Stimulated activated CD4-positive, alpha-beta T cell treated with anti-CD3 and anti-CD28 coated beads, Interleukin-12 subunit alpha, Interleukin-12 subunit beta, amount 100 ng/mL, for 4 hours (primary cell): ENCODE results near the gene PARP14.
"Not testable (repeated sequence)": the region's sequence is repeated elsewhere in the genome, so short reads cannot be mapped to it uniquely, and the experiment has no call there.

ENCODE experiments used
- DNase-seq: peaks from one replicate; pipeline ENCODE4 v3.0.0-alpha.2; 2020

Gene PARP14

GRCh38 chr3:122679085-122679881 is 1.4 kb upstream of the PARP14 start:
- DNase-seq = peak; percentile 75

DNA sequence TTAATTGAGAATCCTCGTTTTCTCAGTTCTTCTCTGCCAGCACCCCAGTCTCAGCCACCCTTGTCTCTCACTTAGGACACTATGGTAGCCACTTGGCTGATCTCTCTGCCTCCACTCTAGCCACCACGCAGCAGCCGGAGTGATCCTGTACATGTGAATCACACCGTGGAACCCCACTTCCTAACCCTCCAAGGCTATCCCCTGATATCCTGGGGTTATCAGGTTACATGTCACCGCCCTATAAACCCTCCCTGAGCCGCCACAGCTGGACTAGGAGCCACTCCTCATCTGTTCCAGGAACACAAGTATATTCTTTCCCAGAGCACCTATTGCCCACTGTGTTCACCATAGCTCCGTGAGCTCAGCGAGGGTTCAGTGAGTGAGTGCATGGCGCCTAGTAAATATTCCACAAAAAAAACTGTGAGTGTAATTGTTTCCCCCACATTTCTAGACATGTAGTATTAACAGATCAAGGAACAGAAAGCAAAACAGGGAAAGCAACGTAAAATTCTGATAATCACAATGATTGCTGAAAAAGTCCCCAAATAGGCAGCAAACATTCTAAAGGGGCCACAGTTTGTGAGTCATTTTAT is 661 bp upstream of the PARP14 start:
- peak; percentile 13 for DNase-seq

DNA sequence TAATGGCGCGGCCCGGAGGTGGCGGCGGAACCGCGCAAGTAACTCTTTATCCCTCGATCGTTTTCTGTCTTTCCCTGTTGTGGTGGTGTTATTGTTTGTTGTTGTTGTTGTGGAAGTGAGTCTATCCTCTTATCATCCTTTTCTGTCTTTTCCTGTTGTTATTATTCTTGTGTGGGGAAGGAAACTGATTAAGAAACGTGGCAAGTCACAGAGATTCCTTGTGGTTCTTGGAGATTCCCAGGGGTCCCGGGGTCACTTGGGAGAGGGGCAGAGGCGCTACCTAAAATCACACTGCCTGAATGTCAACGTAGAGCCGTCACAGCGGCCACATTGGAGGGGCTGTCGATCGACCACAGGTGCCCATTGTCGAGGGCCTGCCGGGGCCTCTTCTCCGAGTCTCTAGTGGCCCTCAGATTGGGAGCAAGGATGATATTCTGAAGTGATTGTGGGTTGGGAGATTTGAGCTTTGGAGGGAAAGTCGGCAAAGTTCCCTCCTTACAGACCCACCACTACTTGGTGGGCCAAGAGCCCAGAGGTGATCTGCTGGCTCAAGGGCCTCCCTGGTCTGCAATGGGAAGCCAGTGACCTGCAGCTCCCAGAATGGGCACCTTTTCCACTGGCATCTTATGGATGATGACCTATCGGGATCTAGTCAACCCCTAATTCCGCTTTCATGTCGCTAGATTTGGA is 790 bp downstream of the PARP14 start:
- no peak for DNase-seq

DNA sequence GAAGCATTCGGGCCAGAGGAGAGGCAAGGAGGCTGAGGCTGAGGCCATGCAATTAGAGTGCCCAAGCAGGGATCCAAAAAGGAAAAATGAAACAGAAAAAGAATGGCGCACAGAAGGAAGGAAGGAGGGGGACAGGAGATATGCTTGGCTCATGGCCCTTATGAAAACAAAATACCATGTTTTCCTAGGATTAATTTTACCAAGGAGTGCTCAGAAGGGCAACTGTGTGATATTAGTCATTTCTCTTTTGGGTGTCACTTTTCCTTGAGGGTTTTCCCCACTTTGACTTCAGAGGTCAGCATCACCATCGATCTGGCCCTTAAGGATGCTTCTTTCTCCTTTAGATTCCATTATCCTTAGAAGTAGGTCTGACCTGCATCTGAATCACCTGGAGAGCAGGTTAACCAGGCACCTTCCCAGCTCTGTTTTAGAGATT is 1.4 kb downstream of the PARP14 start:
- no peak for DNase-seq

DNA sequence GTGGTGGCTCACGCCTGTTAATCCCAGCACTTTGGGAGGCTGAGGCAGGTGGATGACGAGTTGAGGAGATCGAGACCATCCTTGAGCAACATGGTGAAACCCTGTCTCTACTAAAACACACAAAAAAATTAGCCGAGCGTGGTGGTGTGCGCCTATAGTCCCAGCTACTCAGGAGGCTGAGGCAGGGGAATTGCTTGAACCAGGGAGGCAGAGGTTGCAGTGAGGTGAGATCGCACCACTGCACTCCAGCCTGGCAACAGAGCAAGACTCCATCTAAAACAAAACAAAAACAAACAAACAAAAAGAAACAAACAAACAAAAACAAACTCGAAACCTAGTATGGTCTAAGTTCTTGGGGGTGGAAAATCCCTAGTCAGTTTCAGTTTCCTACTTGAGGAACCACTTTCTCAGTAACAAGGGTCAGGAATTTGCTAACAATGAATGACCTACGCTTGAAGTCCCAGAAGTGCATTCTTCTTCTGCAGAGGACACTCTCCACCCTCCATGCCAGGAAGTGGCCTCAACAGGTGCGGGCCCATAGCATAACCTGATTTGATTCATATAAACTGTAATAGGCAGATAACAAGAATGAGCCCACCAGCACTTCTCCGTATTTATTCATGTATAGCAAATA is 2.3 kb downstream of the PARP14 start:
- not testable (repeated sequence) for DNase-seq

GRCh38 chr3:122687298-122687697 is 6.7 kb downstream of the PARP14 start:
- no peak for DNase-seq

DNA sequence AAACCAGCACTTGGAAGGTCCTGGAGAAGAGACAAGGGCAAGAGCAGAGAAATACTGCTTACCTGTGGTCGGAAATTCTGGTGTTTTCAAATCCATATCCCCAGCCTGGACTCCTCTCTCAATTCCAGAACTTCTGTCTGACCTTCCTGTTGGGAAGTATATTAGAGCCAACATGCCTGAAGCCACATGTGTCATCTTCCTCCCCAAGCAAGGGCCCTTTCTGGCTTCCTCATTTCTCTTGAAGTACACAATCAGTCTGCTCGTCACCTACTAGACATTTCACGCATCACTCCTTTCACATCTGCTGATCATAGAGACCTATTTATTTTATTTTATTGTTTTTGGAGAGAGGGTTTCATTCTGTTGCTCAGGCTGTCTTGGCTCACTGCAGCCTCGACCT is 8.4 kb downstream of the PARP14 start:
- DNase-seq = no peak

DNA sequence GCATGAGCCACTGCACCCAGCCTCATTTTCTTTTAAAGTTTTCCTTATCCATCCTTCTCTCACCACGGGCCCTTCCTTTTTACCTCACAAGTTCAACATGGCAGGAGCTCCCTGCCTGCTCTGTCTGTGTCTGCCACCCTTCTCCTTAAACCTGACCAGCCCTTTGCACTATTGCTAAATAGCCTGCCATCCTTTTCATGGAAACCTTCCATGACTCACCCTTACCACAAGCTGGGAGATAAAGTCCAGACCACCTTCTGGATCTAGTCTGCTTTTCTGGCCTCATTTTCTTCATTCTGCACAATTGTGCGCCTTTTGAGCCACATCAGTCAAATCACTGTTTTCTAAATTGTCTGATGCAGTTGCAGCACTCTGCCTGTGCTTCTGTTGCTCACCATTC is 8.9 kb downstream of the PARP14 start:
- no peak for DNase-seq

DNA sequence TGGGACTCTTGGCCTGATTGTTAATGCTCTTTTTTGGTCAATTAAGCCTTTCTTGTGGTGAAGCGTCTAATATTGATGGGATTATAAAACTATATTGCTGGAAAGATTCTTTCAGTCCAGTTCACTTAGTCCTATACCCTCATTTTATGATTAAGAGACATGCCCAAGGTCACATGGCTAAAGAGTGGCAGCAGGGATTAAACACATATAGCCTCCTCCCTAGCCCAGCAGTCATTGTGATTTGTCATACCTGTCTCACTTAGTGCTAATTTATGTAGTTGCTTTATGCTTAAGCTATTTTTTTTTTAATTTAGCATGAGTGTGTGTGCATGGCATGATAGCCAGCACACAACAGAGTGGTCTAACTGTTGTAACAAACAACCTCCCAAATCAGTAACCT is 9.5 kb downstream of the PARP14 start:
- DNase-seq = no peak

DNA sequence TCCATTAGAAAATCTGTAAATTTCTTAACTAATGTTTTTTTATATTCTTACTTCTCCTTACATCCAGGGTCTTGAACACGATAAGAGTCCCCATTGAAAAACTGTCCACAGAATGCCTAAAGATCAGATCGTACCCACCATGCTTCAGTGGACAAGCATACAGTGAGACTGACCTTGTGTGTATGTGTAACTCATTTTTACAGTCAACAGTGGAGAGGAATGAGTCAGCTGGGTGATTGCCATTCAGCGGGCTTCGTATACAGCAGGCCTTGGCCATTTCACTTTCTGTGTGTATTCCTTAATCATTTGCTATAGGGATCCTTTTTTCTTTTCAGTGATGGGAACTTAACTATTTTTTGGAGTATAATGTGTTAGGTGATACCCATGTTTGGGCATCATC is 10.6 kb downstream of the PARP14 start:
- no peak for DNase-seq

DNA sequence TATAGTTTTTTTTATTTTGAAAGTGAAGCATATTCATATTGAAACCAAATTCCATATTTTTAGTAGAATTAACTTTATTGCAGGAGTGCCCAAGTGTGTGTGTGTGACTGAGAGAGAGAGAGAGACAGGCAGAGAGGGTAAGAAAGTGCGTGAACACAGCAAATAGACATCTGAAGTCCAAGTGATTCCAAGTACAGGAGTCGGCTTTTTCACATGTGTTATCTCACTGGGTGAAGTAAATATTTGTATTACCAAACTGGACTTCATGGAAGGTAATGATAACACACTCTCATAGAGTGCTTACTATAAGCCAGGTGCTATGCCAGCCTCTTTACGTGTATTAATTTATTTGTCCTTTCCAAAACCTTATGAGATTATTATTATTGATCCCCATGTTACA is 12.0 kb downstream of the PARP14 start:
- no peak for DNase-seq

- no peak for DNase-seq
These were observed 14.3 kb downstream of the PARP14 start for GRCh38 chr3:122694966-122695365.

- DNase-seq = no peak
These were observed 15.4 kb downstream of the PARP14 start for GRCh38 chr3:122695927-122696561.

DNA sequence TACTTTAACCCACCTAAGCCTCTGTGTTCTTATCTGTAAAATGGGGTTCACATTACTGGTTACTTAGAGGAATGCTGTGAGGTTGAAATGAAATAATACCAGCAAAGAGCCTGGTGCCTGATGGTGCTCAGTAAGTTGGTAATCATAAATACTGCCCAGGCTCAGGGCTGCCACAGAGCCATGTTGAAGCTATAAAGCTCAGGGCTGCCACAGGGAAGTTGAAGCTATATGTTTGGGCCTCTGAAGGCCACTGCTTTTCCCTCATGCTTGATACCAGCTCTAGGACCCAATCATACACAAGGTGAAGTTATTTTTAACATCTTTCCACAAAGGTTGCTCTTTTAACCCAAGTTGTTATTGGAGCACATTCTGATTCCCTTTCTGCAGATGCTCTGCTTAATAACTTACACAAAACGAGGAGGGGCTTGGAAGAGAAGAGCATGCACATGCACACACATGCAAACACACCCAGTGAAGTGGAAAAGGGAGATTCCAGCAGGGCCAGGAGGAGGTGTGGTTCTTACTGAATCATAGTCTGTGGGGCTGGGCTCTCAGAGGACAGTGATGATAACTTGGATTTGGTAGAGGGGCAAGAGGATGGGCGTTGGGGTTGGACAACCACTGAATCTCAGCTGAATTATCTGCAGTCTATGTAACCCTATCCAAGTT is 17.4 kb downstream of the PARP14 start:
- no peak for DNase-seq

GRCh38 chr3:122700193-122700592 is 19.6 kb downstream of the PARP14 start:
- no peak for DNase-seq

GRCh38 chr3:122705379-122705778 is 24.7 kb downstream of the PARP14 start:
- DNase-seq = no peak

DNA sequence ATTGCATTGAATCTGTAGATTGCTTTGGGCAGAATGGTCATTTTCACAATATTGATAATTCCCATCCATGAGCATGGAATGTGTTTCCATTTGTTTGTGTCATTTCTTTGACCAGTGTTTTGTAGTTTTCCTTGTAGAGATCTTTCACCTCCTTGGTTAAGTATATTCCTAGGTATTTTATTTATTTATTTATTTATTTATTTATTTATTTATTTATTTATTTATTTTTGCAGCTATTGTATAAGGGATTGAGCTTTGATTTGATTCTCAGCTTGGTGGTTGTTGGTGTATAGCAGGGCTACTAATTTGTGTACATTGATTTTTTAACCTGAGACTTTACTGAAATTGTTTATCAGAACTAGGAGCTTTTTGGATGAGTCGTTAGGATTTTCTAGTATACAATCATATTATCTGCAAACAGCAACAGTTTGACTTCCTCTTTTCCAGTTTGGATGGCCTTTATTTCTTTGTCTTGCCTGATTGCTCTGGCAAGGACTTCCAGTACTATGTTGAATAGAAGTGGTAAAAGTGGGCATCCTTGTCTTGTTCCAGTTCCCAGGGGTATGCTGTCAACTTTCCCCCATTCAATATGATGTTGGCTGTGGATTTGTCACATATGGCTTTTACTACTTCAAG is 30.1 kb downstream of the PARP14 start:
- not testable (repeated sequence) for DNase-seq

DNA sequence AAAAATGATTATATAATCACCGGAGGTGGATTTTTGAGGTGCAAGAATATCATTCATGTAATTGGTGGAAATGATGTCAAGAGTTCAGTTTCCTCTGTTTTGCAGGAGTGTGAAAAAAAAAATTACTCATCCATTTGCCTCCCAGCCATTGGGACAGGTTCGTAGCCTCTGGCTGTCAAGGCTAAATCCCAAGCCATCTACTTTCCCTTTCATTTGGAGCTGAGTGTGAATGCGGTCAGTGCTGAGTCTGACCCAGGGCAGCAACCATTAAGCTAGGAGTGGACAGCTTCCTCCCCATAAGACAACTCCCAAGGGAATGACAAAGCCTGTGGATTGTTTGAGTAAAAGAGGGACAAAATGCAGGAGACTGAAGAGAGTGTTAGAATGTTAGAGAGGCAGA is 33.6 kb downstream of the PARP14 start:
- no peak for DNase-seq

DNA sequence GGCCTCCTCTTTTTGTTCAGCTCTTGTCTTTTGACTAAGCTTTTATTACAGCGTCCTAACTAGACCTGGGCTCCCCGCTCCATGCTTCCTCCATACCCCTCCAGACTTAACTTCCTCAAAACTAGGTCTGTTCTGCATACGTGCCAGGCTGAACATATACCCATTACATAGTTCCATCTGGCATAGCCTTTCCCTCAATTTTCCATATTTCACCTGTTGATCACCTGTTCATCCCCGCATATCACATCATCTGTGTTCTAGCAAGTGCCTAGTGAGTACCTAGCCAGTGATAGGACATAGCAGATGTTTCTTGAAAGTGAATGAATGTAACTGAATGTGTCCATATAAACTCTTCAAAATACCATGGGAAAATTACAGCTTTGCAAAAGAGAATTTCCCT is 36.0 kb downstream of the PARP14 start:
- DNase-seq = no peak

DNA sequence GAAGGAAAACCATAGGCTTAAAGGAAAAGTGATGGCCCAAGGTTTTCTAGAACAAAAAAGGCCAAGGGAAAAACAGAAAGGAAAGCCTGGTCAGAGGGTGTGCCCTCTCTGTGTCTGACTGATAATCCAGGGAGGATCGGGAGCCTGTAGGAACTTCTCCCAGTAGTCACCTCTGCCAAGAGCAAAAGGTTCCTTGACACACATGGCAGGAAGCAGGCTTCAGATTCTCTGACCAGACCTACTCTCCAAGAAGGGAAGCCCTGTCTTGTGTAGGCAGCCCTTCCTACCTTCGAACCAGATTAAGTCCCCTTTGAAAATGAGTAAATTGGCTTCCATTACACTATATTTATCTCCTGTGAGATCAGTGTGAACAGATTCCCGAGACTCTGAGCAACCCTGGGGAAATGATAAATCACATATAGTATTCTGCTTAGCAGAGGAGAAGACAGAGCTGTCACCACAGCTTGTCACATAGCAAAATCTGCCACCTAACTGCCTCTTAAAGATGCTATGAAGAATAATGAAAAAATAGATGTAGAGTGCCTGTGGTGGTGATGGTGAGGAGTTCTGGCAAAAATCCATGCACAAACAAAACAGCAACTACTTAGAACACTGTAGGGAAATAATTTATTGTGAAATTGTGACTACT is 38.8 kb downstream of the PARP14 start:
- no peak for DNase-seq

DNA sequence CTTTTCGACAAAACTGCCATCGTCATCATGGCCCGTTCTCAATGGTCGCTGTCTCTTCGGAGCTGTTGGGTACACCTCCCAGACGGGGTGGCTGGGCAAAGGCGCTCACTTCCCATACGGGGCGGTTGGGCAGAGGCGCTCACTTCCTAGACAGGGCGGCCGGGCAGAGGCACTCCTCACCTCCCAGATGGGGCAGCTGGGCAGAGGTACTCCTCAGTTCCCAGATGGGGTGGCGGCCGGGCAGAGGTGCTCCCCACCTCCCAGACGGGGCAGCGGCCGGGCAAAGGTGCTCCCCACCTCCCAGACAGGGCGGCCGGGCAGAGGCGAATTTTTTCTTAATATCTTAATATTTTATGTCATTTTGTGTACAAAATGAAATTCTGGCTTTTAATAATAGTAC is 44.5 kb downstream of the PARP14 start:
- DNase-seq = no peak

DNA sequence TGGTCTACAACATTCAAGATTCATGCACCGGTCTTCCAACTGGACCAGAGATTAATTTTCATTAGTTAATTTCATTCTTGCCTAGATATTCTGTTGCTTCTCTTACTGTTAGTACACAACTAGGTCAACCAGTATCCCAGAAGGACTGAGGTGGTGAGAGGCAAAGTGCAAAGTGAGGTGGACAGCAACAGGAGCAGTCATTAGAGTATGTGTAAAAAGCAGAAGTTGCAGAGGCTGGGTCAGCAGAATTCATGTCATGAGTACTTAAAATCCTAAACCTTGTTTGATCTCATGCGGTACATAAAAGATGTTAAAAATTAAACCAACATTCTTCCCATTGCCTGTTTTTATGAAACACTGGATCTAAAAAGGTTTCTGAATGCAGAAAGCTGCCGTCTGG is 46.7 kb downstream of the PARP14 start:
- DNase-seq = no peak
